ENCODE results near the gene IQCK.

Gene IQCK

GRCh38 chr16:19837984-19838707 is 120.1 kb downstream of the IQCK start:
- no peak for DNase-seq (ENCODE audit: low read depth)

- DNase-seq (ENCODE audit: low read depth), result no peak
Measured at GRCh38 chr16:19840524-19841110, 122.5 kb downstream of the IQCK start.

- no peak for DNase-seq (ENCODE audit: low read depth)
Measured at GRCh38 chr16:19841184-19841583, 123.1 kb downstream of the IQCK start.

- no peak for DNase-seq (ENCODE audit: low read depth)
Measured at GRCh38 chr16:19842426-19843157, 124.5 kb downstream of the IQCK start.

- DNase-seq (ENCODE audit: low read depth), result no peak
Measured at GRCh38 chr16:19843371-19843770, 125.3 kb downstream of the IQCK start.

GRCh38 chr16:19844945-19845641 is 127.0 kb downstream of the IQCK start:
- DNase-seq (ENCODE audit: low read depth), result no peak

GRCh38 chr16:19846436-19846835 is 128.4 kb downstream of the IQCK start:
- DNase-seq (ENCODE audit: low read depth), result no peak

- no peak for DNase-seq (ENCODE audit: low read depth)
Measured at GRCh38 chr16:19848756-19849155, 130.7 kb downstream of the IQCK start.

- DNase-seq (ENCODE audit: low read depth), result no peak
Measured at GRCh38 chr16:19850131-19850817, 132.2 kb downstream of the IQCK start.

GRCh38 chr16:19851476-19851875 is 133.4 kb downstream of the IQCK start:
- no peak for DNase-seq (ENCODE audit: low read depth)

GRCh38 chr16:19853132-19853741 is 135.2 kb downstream of the IQCK start:
- DNase-seq (ENCODE audit: low read depth), result no peak

GRCh38 chr16:19853742-19854542 is 135.9 kb downstream of the IQCK start:
- no peak for DNase-seq (ENCODE audit: low read depth)

GRCh38 chr16:19854543-19854876 is 136.4 kb downstream of the IQCK start:
- no peak for DNase-seq (ENCODE audit: low read depth)

GRCh38 chr16:19856120-19856519 is 138.0 kb downstream of the IQCK start:
- no peak for DNase-seq (ENCODE audit: low read depth)

GRCh38 chr16:19857593-19858339 is 139.7 kb downstream of the IQCK start:
- no peak for DNase-seq (ENCODE audit: low read depth)

- no peak for DNase-seq (ENCODE audit: low read depth)
Measured at GRCh38 chr16:19858340-19859018, 140.4 kb downstream of the IQCK start.

- no peak for DNase-seq (ENCODE audit: low read depth)
Measured at GRCh38 chr16:19859166-19859565, 141.1 kb downstream of the IQCK start.

- no peak for DNase-seq (ENCODE audit: low read depth)
Measured at GRCh38 chr16:19859603-19860002, 141.5 kb downstream of the IQCK start.

Data from activated T-cell treated with anti-CD3 and anti-CD28 coated beads for 48 hours (primary cell).